K562 (cell line): ENCODE data around the gene CKM. TPM values are rescaled to one million over a fixed set of nuclear protein-coding genes. Genes with fewer than 3 reads are reported as not detected.
A peak's percentile ranks its signal among the peaks of the same experiment; 100 is the strongest.

Experiments used
- ATAC-seq: fragments of 200-7000 bp; cut with Tn5 transposase; 3 replicates; pipeline ENCODE4 v1.9.1; 2020; ENCODE audit warnings: moderate library complexity
- BruUV-seq: library from RNA; stranded (reverse); fragments of 400-500 nt; replicated peaks from 2 replicates; lab custom pipeline; 2021; lab: Mats Ljungman, UMichigan
- CTCF ChIA-PET: fragments of 300-600 bp; formaldehyde crosslinking; extraction: SDS; loops from one replicate; lab custom pipeline; 2021; ENCODE audit warnings: low intra/inter-chr PET ratio; lab: Yijun Ruan, JAX
- POLR2A ChIA-PET: fragments of 300-600, 350-650 bp; sonication (Branson Sonifier 250); formaldehyde crosslinking; extraction: SDS; loops from one replicate; lab custom pipeline; 2021; ENCODE audit warnings: antibody characterized with exemption, inconsistent platforms; lab: Yijun Ruan, JAX
- DNase-seq, 4 experiments: peaks; one replicate each; pipeline versions ENCODE4 v3.0.0 to v3.0.0-alpha.2; 2011 to 2018; ENCODE audit warnings: low spot score in 3 of 4, mixed read lengths in 3 of 4; ENCODE audit errors: extremely low read depth in 1 of 4
- FAIRE-seq: peaks from 2 replicates; lab custom pipeline; 2011; peaks lifted over from hg19 to GRCh38; lab: Jason Lieb, UNC
- H2AFZ ChIP-seq: 2 replicates; pipeline ENCODE4 v1.6.0; 2011; ENCODE audit warnings: low read depth, low read length, control low read depth, inconsistent platforms
- H3K27ac ChIP-seq: fragments of 200-600 bp; 3 replicates; pipeline ENCODE4 v1.8.0; 2011; ENCODE audit warnings: low read depth, mild to moderate bottlenecking, control low read depth, inconsistent platforms, low read length, moderate library complexity, mixed read lengths; ENCODE audit errors: extremely low read depth
- H3K27me3 ChIP-seq, 2 experiments: fragments of 300-600 bp in 1 of 2; 2 replicates in 1 of 2; 3 replicates in 1 of 2; pipeline versions ENCODE4 v1.6.0 to v1.8.0; 2011; ENCODE audit warnings: inconsistent platforms in 2 of 2, low read length in 2 of 2, mild to moderate bottlenecking in 1 of 2, mixed read lengths in 1 of 2, moderate library complexity in 1 of 2; ENCODE audit not compliant: control insufficient read depth in 2 of 2, insufficient read depth in 2 of 2
- H3K36me3 ChIP-seq: fragments of 300-600 bp; 3 replicates; pipeline ENCODE4 v1.8.0; 2011; ENCODE audit warnings: mild to moderate bottlenecking, low read length, inconsistent platforms; ENCODE audit not compliant: control insufficient read depth, insufficient read depth
- H3K4me1 ChIP-seq, 2 experiments: fragments of 200-600 bp in 1 of 2; replicated peaks in 1 of 2; 2 replicates in 1 of 2; 3 replicates in 1 of 2; pipeline versions ENCODE4 v1.5.1 to v1.8.0; 2011; ENCODE audit warnings: inconsistent platforms in 2 of 2, low read length in 2 of 2, mild to moderate bottlenecking in 1 of 2, mixed read lengths in 1 of 2, moderate library complexity in 1 of 2; ENCODE audit not compliant: control insufficient read depth in 2 of 2, insufficient read depth in 2 of 2
- H3K4me2 ChIP-seq: 2 replicates; pipeline ENCODE4 v1.6.1; 2011; ENCODE audit warnings: low read length, control low read depth, inconsistent platforms, mixed read lengths; ENCODE audit not compliant: insufficient read depth
- H3K4me3 ChIP-seq: fragments of 200-600 bp; sonication (generic), shearing (Covaris generic); 2 replicates; pipeline ENCODE4 v1.5.1; 2016; ENCODE audit warnings: control low read depth, inconsistent platforms
- H3K79me2 ChIP-seq: fragments of 200-600 bp; 3 replicates; pipeline ENCODE4 v1.8.0; 2011; ENCODE audit warnings: low read length, inconsistent platforms; ENCODE audit not compliant: control insufficient read depth, insufficient read depth
- H3K9ac ChIP-seq, 2 experiments: 2 replicates each; pipeline versions ENCODE4 v1.6.0 to v1.6.1; 2011; ENCODE audit warnings: low read depth in 2 of 2, low read length in 2 of 2, control low read depth in 1 of 2, inconsistent platforms in 1 of 2, mild to moderate bottlenecking in 1 of 2, mixed read lengths in 1 of 2; ENCODE audit not compliant: insufficient read depth in 1 of 2
- H3K9me1 ChIP-seq: one replicate; pipeline ENCODE4 v1.6.0; 2011; ENCODE audit warnings: inconsistent platforms, mild to moderate bottlenecking, low read length, moderate library complexity; ENCODE audit not compliant: control insufficient read depth, insufficient read depth
- H3K9me3 ChIP-seq: replicated peaks from 2 replicates; pipeline ENCODE4 v1.5.1; 2011; ENCODE audit warnings: low read depth, low read length, inconsistent platforms; ENCODE audit not compliant: control insufficient read depth, insufficient read depth
- H4K20me1 ChIP-seq: replicated peaks from 2 replicates; pipeline ENCODE4 v1.6.1; 2011; ENCODE audit warnings: low read length, inconsistent platforms, mixed read lengths; ENCODE audit not compliant: control insufficient read depth, insufficient read depth
- CTCF ChIP-seq, 3 experiments: IDR thresholded peaks in 2 of 3; conservative IDR thresholded peaks in 1 of 3; 2 replicates each; pipeline ENCODE4 v1.5.1; 2011 to 2012; ENCODE audit warnings: low read length in 3 of 3, mild to moderate bottlenecking in 3 of 3, control low read depth in 2 of 3, improper control_type of control experiment in 1 of 3, inconsistent platforms in 1 of 3, low read depth in 1 of 3, mixed read lengths in 1 of 3, moderate library complexity in 1 of 3; ENCODE audit not compliant: insufficient read depth in 2 of 3
- POLR2G ChIP-seq: fragments of 200-400 bp; formaldehyde crosslinking; IDR thresholded peaks from 2 replicates; pipeline ENCODE4 v1.6.1; 2017; ENCODE audit warnings: low read depth, mild to moderate bottlenecking, antibody characterized with exemption, low read length, moderate library complexity
- TARDBP ChIP-seq: fragments of 450-650 bp; IDR thresholded peaks from 2 replicates; pipeline ENCODE4 v1.6.1; 2016
- WGBS: fragments of 100-300 bp; shearing (Covaris generic); methylation state at CpG from one replicate; pipeline ENCODE4 v1.1.6; 2016; ENCODE audit warnings: low coverage, mixed read lengths; ENCODE audit not compliant: insufficient coverage; ENCODE audit errors: missing lambda C conversion rate; 5-methylcytosine and 5-hydroxymethylcytosine counted together
- in situ Hi-C: fragments of 300-500 bp; cut with MboI; formaldehyde crosslinking; loops from 4 replicates; pipeline ENCODE4 v1.15.0; 2018; ENCODE audit warnings: inconsistent platforms, mixed read lengths
- intact Hi-C: fragments of 100-400 bp; cut with micrococcal nuclease; formaldehyde crosslinking; loops from 2 replicates; pipeline ENCODE4 v1.14.2; 2022
- polyA plus RNA-seq, 8 experiments: library from polyadenylated mRNA; depleted of rRNA in 4 of 8; stranded (reverse) in 5 of 8; unstranded in 3 of 8; fragments of >200 nt; fragmentation: Nextera tagmentation in 2 of 8; fragmentation: Illumina TruSeq in 1 of 8; extraction: Ambion mirVana in 2 of 8; extraction: Trizol in 1 of 8; gene quantifications; 2 replicates each; pipeline versions ENCODE4 v1.2.1 to v1.2.3, GENCODE V29; 2011 to 2014; ENCODE audit warnings: inconsistent platforms in 1 of 8, missing spikeins in 1 of 8
- total RNA-seq, 7 experiments: library from RNA; depleted of rRNA in 6 of 7; stranded (reverse); fragments of >200 nt in 6 of 7; fragmentation: Illumina TruSeq in 2 of 7; extraction: Trizol in 2 of 7; gene quantifications; 2 replicates each; pipeline versions ENCODE4 v1.2.1 to v1.2.3, GENCODE V29; 2011 to 2021; ENCODE audit warnings: low replicate concordance in 1 of 7
- TF ChIP-seq, protein P1 (sequence below): fragments of 250-450 bp; sonication (Bioruptor Pico); IDR thresholded peaks from 2 replicates; pipeline ENCODE4 v1.8.0; 2021; ENCODE audit warnings: moderate library complexity, mild to moderate bottlenecking, inconsistent platforms

Gene CKM
- total and polyA plus RNA-seq, 9 of the 15 experiments (the other 6 are each of a cell fraction or from before 2014, with no cell fraction given) = 0.06 to 0.17 (median 0.09) TPM; not detected in 4

DNA sequence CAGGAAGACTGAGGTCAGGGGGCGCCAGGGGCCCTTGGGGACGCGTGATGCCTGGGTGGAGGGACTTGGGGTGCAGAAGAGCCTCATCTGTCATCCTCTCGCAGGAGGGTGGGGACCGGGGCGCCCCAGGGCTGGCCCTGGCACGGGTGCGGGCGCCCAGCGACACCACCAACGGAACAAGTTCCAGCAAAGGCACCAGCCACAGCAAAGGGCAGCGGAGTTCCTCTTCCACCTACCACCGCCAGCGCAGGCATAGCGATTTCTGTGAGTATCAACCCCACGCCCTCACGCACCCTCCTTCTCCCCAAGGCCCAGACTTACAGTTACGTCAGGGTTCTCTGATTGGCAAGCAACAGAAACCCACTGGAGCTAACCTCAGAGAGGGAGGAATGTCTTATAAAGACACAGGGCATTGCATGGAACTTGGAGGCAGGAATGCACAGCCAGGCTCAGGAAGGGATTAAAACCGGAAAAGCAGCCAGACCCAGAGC is 42.2 kb downstream of the CKM start:
- in situ Hi-C loops (no loop called here), intact Hi-C loops (no loop called here)
- 83% methylated on average over 12 of the region's 19 CpGs for WGBS
- no peaks in the 10 kb centered on the region for H4K20me1 ChIP-seq
- H3K9me1 ChIP-seq = peaks cover 2% of the 10 kb centered on the region
- no peak overlapping the region for H3K9ac ChIP-seq
- DNase-seq = no peak
- H3K36me3 ChIP-seq = peaks cover 40% of the 10 kb centered on the region
- CTCF ChIA-PET = no interaction called here
- no peaks in the 10 kb centered on the region for H3K79me2 ChIP-seq
- no peaks in the 10 kb centered on the region for H3K9me3 ChIP-seq
- no TSS peak for BruUV-seq
- FAIRE-seq = no peak
- no peaks in the 10 kb centered on the region for H3K27me3 ChIP-seq
- no peak for ATAC-seq
- H3K4me3 ChIP-seq = no peak overlapping the region
- peaks cover 0 to 5% of the 10 kb centered on the region in 2 experiments; a peak in 3 of 5 replicates for H3K4me1 ChIP-seq
- POLR2A ChIA-PET = no interaction called here
- H2AFZ ChIP-seq = no peak overlapping the region
- no peak overlapping the region for H3K4me2 ChIP-seq
- TF ChIP-seq, protein P1, sequence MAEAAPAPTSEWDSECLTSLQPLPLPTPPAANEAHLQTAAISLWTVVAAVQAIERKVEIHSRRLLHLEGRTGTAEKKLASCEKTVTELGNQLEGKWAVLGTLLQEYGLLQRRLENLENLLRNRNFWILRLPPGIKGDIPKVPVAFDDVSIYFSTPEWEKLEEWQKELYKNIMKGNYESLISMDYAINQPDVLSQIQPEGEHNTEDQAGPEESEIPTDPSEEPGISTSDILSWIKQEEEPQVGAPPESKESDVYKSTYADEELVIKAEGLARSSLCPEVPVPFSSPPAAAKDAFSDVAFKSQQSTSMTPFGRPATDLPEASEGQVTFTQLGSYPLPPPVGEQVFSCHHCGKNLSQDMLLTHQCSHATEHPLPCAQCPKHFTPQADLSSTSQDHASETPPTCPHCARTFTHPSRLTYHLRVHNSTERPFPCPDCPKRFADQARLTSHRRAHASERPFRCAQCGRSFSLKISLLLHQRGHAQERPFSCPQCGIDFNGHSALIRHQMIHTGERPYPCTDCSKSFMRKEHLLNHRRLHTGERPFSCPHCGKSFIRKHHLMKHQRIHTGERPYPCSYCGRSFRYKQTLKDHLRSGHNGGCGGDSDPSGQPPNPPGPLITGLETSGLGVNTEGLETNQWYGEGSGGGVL (CRISPR knock-in tag) = no peak
- TF ChIP-seq CTCF (IDR thresholded peaks at IDR 0.05 in 2 of 3, conservative IDR thresholded peaks at IDR 0.05 in 1 of 3; ENCODE audit: insufficient read depth in 2 of 3, low read depth in 1 of 3, low read length in 3 of 3) = no peak
- TF ChIP-seq TARDBP = no peak
- TF ChIP-seq POLR2G = 0 out of 2 replicates have a peak, but pooled peaks have one; percentile 36
- TF ChIP-seq, all 486 proteins: peak for 1
- no peak overlapping the region for H3K27ac ChIP-seq
